NCI-H2196 treated with DMSO at 0.1 percent for 48 hours (cell line): ENCODE measurements around the gene ERLEC1.
A peak's percentile ranks its signal among the peaks of the same experiment; 100 is the strongest.
"Not testable (repeated sequence)": the region's sequence is repeated elsewhere in the genome, so short reads cannot be mapped to it uniquely, and the experiment has no call there.

ENCODE experiments used
- DNase-seq: peaks from one replicate; lab custom pipeline; 2025; ENCODE audit not compliant: unreplicated experiment; lab: John Stamatoyannopoulos, UW

ERLEC1 gene, protein sequence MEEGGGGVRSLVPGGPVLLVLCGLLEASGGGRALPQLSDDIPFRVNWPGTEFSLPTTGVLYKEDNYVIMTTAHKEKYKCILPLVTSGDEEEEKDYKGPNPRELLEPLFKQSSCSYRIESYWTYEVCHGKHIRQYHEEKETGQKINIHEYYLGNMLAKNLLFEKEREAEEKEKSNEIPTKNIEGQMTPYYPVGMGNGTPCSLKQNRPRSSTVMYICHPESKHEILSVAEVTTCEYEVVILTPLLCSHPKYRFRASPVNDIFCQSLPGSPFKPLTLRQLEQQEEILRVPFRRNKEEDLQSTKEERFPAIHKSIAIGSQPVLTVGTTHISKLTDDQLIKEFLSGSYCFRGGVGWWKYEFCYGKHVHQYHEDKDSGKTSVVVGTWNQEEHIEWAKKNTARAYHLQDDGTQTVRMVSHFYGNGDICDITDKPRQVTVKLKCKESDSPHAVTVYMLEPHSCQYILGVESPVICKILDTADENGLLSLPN

DNA sequence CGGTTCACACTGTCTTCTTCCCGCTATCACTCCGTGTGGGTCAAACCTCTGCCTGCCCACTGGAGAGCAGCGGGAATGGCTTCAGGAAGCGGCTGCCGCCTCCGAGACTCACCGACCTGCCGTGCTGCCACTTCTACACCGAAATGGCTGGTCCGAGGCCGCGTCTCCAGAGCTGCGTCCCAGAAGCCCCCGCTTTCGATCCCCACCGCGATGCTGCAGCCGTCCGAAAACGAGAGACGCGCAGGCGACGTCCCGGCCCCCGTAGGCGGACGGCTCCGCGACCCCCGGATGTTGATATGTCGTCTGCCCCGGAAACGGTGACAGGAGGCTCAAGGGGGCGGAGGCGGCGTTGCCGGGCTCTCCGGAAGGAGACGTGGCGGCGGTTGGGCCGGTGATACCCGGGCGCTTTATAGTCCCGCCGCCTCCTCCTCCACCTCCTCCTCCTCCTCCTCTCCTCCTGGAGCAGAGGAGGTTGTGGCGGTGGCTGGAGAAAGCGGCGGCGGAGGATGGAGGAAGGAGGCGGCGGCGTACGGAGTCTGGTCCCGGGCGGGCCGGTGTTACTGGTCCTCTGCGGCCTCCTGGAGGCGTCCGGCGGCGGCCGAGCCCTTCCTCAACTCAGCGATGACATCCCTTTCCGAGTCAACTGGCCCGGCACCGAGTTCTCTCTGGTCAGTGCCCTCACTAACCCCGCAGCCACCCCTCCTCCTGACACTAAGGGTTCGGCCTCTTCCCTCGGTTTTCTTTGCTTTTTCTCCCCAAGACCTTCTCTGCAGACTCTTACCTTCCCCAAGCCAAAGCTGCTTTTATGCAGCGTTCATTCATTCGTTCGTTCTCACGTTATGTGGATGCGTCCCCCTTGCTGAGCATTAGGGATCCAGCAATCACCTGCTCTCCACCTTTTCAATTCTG, at the start of gene ERLEC1, which contains the start of gene ASB3:
Gene ERLEC1 (plus strand): TSS at position 340 of the 909 bp plus-strand sequence. CDS start 167 bp downstream, at position 507.
Gene ASB3 (minus strand): TSS at position 249 of the 909 bp plus-strand sequence. CDS start 21,381 bp downstream, outside the sequence.
- peak; percentile 41 for DNase-seq

DNA sequence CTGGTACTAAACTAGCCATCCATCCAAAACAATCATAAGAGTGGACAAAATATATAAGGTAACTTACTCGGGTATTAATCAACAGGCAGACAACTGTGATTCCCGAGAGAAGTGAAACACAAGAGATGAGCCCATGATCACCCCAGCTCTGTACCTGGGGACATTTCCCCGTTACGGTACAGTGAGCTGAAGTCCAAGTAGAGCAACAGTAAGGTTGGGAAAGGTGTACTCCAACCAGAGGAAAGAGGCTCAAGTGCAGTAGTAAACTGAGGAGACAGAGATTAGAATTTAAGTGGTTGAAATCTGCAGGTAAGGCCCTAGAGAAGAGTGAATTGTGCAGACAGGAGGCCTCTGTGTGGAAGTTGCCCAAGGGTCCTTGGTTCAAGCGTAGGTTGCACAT, 49.8 kb upstream of the ERLEC1 start:
- DNase-seq: no peak

DNA sequence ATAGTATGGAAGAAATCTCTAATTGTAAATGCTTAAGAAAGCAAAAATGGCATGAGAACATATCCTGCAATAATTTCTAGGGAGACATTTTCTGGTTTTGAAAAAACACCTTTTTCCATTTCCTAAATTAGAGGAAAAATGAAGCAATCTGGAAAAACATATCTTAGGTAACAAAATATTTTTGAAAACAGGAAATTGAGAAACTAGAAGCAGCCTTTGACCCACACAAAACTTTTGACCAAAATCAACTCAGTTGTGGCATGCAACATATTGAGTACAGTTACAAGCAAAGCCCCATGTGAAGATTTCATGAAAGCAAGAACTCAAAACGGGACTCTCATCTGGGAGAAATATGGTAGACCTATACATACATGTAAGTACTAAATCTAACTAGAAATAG, 47.8 kb upstream of the ERLEC1 start:
- DNase-seq: no peak

DNA sequence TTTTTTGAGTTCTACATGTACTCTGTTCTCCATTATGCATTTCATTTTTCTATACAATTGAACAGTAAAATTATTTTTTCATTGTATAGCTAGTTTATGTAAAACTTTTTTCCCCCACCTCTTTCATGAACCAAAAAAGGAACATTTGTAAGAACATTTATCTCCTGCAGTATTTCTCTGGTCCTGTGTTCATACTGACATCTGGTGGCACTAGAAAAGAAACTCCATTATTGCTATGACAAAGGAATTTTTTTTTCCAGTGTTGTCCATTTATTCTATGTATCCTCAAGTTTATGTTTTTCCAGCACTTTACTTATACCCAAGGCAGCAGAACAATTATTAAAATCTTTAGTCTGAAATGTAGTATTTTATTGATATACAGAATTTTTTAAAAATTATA, 46.7 kb upstream of the ERLEC1 start:
- DNase-seq: no peak

DNA sequence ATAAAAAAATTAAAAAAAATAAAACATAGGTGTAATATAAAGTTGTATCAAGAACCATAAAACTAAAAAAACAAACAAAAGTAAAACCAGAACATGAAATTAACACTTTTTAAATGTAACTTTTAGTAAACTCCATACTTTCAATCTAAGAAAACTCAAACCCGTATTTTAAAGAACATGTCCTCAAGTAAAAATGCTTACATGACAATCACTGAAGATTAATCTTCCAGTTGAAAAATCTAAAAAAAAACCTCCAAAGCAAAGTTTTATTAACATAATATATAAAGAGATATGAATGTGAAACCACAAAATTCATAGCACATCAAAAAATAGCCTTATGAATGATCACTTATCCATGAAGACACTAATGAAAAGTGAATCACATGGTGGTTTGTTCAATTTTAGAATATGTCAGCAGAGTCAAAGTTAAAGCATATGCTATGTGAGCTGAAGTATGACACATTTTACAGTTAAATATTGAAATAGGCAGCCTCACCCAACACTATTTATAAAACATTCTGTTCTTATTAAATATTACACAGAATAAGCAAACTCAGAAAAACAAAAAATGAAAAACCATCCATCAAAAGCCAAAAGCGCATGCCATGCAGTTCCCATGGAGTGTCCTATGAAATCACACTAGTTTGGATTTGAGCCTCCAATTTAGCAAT, 42.3 kb upstream of the ERLEC1 start:
- no peak for DNase-seq

DNA sequence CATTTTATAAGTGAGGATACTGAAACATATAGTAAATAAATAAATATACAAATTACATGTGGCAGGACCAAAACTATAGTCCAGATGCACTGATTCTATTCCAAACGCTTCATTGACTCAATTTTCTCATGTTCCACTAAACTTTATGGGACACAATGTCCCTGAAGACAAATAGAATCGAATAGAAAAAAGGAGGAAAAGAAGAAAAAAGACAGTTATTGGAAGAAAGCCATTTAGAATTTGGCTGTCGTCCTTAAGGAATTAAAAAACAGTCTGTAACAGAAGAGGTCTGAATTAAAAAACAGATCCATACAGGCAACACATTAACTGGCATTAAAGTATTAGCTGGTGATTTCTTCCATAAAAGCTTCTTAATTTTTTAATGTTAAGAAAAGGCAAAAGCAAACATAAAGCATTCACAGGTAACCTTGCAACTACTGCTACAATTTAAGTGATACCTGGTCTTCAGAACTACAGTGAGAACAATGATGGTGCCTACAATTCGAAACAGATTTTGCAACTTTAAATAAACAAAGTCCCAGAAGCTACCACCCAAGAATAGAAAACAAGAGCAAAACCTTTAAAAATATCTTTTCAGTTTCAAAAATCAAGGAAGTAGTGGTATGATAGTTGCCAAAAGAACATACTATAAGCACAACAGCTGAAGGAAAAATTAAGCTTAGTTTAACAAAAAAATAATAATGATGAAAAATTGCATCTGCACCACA, 36.6 kb upstream of the ERLEC1 start:
- no peak for DNase-seq

DNA sequence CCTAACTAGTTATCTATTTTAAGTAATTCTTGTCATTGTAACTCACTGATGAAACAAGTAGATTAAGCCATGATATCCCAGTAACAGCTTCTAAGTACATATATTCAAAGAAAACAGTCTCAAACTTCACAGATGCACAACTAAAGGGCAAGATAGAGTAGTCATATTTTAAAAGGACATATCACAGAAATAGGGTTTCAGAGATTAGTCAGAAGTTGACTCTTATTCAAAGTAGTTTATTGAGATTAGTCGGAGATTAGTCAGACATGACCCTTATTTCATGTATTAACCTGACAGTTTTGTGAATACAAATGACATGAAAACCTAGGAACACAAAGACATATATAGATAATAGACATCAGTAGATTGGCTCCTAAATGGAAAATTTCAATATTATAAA, 35.1 kb upstream of the ERLEC1 start:
- DNase-seq: no peak

DNA sequence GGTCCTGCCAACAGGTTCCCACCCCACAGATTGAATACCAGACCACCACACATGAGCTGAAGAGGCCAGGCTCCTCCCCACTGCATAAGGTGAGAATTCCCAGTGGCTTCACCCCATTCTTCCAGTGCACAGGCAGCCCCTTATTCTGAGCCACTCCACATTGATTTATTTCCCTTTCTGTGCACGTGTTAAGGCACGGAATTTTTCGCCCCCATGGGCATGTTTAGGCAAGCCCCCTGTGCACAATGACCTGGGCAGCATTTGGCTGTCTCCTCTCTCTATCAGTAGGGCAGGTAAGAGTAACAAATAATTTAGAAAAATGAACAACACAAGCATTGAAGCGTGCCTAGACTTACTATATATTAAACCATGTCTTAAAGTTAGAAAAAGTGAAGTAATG, 34.5 kb upstream of the ERLEC1 start:
- no peak for DNase-seq

DNA sequence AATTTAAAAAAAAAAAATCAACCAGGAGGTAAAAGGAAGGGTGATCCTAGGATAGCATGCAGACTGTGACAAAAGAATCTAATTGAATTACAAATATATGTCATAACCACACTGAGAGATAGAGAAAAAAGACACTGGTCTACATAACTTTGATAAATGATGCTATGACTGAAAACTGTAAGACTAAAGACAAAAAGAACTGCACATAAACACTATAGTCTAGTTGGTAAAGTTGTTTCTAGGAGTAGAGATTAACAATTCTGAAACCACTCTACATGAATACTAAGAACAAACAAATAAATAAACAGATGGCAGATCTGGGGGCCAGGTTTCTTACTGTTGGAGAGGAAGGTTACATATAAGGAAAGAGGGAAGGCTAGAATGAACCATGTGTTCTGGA, 33.8 kb upstream of the ERLEC1 start:
- DNase-seq: no peak

DNA sequence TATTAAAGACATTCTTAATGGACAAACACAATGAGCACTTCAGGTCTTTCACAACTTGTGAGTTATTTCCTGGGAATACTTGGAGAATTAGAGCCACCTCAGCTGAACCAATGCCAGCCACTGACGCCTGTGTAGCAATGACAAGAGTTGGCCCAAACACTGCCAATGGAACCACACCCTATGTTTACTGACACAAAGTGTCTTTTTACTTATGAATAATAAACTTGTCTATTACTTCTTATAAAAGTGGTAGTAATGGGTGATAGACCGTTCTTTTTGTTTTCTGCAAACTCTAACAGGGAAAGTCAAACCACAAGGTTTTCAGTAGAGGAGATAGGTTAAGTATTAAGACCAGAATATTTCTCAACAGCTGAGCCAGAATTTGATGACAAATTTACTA, 31.7 kb upstream of the ERLEC1 start:
- no peak for DNase-seq

DNA sequence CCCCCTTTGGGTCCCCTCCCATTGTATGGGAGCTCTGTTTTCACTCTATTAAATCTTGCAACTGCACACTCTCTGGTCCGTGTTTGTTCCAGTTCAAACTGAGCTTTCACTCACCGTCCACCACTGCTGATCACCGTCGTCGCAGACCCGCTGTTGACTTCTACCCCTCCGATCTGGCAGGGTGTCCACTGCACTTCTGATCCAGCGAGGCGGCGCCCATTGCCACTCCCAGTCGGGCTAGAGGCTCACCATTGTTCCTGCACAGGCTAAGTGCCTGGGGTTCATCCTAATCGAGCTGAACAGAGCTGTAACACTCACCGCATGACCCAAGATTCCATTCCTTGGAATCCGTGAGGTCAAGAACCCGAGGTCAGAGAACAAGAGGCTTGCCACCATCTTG, 30.2 kb upstream of the ERLEC1 start:
- DNase-seq: no peak

DNA sequence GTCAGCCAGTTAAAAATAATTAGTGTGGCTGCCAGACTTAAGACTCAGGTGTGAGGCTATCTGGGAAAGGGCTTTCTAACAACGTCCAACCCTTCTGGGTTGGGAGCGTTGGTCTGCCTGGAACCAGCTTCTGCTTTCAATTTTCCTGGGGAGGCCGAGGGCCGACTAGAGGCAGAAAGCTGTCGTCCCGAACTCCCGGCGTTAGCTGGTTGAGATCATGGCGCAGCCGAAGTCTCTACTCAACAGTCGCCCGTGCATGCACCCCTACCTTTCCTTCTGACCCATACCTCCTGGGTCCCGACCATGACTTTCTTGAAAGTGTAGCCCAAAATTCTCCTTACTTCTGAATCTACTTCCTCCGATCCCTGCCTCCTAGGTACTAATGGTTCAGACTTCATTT, 29.6 kb upstream of the ERLEC1 start:
- DNase-seq: not testable (repeated sequence)

DNA sequence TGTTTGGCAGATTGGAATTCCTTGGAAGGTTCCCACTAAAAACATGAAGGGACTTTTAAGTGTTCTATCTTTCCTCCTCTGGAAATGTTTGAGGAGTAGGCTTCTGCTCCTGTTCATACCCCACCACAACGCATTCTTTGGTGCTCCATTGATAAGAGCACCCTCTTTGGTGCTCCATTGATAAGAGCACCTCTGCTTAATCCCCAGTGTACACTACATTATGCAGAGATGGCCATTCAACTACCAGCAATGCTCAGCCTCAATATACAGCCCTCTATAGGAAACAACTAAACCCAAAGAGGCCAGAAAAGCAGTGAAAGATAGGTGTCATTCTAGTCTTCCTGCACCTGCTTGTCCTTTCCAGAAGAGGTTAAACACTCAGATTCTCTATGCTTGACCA, 21.1 kb upstream of the ERLEC1 start:
- DNase-seq: no peak

DNA sequence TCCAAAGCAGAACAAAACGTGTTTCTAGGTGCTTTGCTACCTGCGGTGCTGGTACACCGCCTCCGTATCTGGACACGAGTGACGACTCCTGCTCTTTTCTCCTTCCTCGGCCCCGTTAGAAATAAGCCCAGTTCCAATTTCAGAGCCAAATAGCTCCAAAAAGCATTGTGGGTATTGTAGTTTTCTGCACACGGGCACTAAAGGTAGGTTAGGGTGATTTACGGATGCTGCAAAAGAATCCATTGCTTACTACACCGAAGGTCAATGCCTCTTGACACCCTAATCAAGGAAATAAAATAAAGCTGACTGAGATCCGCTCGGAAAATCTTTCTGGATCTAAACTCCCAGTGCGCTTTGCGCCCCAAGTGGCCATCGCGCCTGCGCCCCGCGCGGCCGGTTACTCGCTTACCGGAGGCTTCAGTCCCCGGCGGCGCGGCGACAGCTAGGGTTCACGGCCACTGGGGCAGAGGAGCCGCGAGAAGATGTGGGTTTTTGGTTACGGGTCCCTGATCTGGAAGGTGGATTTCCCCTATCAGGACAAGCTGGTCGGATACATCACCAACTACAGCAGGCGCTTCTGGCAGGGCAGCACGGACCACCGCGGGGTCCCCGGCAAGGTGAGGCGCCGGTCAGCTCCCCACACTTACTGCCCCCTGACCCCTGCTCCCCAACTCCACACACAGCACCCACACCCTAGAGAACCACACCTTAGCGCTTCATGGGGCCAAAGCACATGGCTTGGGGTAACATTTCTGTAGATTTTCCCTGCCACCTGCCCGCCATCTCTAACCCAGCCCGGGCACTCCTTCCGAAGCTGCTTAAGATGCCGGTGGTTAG, 19.2 kb upstream of the ERLEC1 start, which contains the start of gene CHAC2:
Gene CHAC2 (plus strand): TSS at position 400 of the 837 bp plus-strand sequence. CDS start 83 bp downstream, at position 483.
- DNase-seq: peak; percentile 27

DNA sequence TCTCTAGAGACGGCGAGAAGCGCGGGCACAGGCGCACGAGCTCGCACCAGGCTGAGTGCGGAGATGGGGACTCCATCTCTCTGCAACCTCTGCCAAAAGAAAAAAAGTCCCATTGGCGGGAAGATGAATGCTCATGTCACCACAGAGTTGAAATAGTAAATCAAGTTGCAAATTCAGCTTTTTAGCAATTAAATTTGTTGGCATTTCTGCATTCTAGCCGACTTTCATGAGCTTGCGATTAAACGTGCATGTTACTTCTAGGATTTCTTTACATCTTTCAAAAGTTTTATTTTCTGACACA, 18.7 kb upstream of the ERLEC1 start:
- DNase-seq: no peak

DNA sequence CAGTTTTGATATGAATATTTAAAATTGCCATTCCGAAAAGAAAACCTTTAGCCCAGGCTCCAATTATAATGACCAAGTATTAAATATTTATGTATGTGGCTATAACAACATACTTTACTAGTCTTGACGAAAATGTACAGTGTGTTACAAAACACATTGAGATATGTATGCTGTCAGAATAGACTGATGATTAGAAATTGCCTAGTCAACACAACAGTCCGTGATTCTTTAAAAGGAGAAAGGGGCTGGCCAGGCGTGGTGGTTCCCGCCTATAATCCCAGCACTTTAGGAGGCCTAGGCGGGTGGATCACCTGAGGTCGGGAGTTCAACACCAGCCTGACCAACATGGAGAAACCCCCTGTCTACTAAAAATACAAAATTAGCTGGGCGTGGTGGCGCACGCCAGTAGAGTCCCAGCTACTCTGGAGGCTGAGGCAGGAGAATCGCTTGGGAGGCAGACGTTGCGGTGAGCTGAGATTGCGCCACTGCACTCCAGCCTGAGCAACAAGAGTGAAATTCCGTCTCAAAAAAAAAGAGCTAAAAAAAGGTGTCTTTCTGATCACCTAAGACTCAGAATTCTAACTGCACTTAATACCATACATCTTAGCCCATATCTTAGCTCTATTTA, 17.4 kb upstream of the ERLEC1 start:
- DNase-seq: no peak

DNA sequence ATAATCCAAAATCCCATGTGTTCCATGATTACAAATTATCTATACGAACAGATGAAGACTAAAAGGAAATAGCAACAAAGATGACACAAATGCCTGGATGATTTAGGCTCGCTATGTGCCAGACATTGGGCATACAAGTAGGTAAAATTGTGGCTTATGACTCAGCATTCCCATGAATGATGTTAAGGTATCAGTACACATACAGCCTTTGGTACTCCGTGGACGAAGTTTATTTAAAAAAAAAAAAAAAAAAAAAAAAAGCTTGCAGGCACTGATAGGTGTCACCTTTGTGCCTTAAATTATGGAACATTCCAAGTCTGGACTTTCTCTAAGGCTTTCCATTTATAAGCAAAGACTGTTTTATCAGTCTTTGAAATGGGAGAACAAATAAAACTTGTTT, 16.6 kb upstream of the ERLEC1 start:
- DNase-seq: no peak

DNA sequence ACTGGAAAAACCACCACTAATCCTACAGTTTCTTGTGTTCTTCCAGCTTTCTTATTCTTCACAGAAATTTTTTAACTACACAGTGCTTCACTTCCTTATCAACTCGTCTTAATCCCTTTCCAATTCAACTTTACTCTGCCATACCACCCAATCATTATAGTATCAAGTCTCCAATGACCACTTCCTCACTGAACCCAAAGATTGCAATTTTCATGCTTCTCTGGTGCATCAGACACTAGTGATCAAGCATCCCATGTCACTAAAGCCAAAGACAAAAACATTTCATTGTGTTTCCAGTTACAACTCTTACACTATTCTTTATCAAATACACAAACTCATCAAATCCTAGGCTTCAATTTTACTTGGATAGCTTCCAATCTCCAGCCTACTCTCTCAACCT, 9.7 kb upstream of the ERLEC1 start:
- DNase-seq: no peak

DNA sequence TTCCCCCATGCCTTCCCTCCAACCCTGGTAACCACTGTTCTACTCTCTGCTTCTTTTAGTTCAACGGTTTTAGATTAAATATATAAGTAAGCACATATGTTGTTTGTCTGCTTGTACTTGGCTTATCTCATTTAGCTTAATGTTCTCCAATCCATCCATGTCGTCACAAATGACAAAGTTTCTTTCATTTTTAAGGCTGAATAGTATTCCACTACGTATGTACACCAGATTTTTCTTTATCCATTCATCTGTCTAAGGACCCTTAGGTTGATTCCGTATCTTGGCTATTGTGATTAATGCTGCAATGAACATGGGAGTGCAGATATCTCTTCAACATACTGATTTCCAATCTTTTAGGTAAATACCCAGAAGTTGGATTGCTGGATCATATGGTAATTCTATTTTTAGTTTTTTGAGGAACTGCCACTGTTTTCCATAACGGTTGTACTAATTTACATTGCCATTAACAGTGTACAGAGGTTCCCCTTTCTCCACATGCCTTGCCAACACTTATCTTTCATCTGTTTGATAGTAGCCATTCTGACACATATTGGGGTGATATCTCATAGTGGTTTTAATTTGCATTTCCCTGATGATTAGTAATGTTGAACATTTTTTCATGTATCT, 8.2 kb upstream of the ERLEC1 start:
- no peak for DNase-seq
